SK-MEL-5 (cell line): ENCODE results near the gene NEAT1. TPM values are rescaled to one million over a fixed set of nuclear protein-coding genes. Genes with fewer than 3 reads are reported as not detected.
A peak's percentile ranks its signal among the peaks of the same experiment; 100 is the strongest.

Source experiments
- DNase-seq: peaks from one replicate; pipeline ENCODE4 v3.0.0-alpha.2; 2016; ENCODE audit warnings: low read depth, low spot score
- in situ Hi-C: cut with HindIII; loops from 2 replicates; pipeline ENCODE4 v1.10.0; 2016; ENCODE audit warnings: low sequenced_read_pairs, high pct_unique_total_duplicates, low pct_unique_long_range_greater_than_20kb
- total RNA-seq: library from RNA; depleted of rRNA; stranded (reverse); fragments of >200 nt; shearing (Covaris generic); gene quantifications from 2 replicates; pipeline ENCODE4 v1.2.3, GENCODE V29; 2014

The NEAT1 gene
- total RNA-seq, 1 experiment from 2014 or later: 13.3 TPM

GRCh38 chr11:65479184-65480145 lies 56.9 kb downstream of the NEAT1 start:
- DNase-seq: peak; percentile 71
- in situ Hi-C loops: no loop called here

GRCh38 chr11:65482306-65482850 lies 59.8 kb downstream of the NEAT1 start:
- in situ Hi-C loops: no loop called here
- DNase-seq: no peak

GRCh38 chr11:65485920-65486219 lies 63.3 kb downstream of the NEAT1 start:
- in situ Hi-C loops: no loop called here
- DNase-seq: no peak

GRCh38 chr11:65486570-65487466 lies 64.2 kb downstream of the NEAT1 start:
- in situ Hi-C loops: no loop called here
- no peak for DNase-seq

- in situ Hi-C loops: no loop called here
- peak; percentile 97 for DNase-seq
These were observed 65.1 kb downstream of the NEAT1 start for GRCh38 chr11:65487467-65488272.

GRCh38 chr11:65488273-65489034 lies 65.9 kb downstream of the NEAT1 start:
- DNase-seq: no peak
- in situ Hi-C loops: no loop called here

GRCh38 chr11:65489035-65489705 lies 66.6 kb downstream of the NEAT1 start:
- in situ Hi-C loops: no loop called here
- DNase-seq: no peak

GRCh38 chr11:65489706-65490320 lies 67.2 kb downstream of the NEAT1 start:
- in situ Hi-C loops: no loop called here
- no peak for DNase-seq

GRCh38 chr11:65491163-65491465 lies 68.5 kb downstream of the NEAT1 start:
- no peak for DNase-seq
- in situ Hi-C loops: no loop called here

- peak; percentile 74 for DNase-seq
- in situ Hi-C loops: no loop called here
These were observed 69.2 kb downstream of the NEAT1 start for GRCh38 chr11:65491614-65492386.

- in situ Hi-C loops: no loop called here
- no peak for DNase-seq
These were observed 69.7 kb downstream of the NEAT1 start for GRCh38 chr11:65492387-65492636.

- in situ Hi-C loops: no loop called here
- DNase-seq: peak; percentile 72
These were observed 70.2 kb downstream of the NEAT1 start for GRCh38 chr11:65492637-65493366.

- in situ Hi-C loops: no loop called here
- DNase-seq: peak; percentile 61
These were observed 71.0 kb downstream of the NEAT1 start for GRCh38 chr11:65493367-65494176.
